IPS-11a (cell line): ENCODE measurements around the gene ANGPTL7.
"Not testable (repeated sequence)": the region's sequence is repeated elsewhere in the genome, so short reads cannot be mapped to it uniquely, and the experiment has no call there.

Experiments used
- H3K4me3 ChIP-seq: one replicate; pipeline ENCODE4 v1.5.1; 2013; ENCODE audit warnings: low read depth, low read length, control low read depth

Gene ANGPTL7, protein sequence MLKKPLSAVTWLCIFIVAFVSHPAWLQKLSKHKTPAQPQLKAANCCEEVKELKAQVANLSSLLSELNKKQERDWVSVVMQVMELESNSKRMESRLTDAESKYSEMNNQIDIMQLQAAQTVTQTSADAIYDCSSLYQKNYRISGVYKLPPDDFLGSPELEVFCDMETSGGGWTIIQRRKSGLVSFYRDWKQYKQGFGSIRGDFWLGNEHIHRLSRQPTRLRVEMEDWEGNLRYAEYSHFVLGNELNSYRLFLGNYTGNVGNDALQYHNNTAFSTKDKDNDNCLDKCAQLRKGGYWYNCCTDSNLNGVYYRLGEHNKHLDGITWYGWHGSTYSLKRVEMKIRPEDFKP

DNA sequence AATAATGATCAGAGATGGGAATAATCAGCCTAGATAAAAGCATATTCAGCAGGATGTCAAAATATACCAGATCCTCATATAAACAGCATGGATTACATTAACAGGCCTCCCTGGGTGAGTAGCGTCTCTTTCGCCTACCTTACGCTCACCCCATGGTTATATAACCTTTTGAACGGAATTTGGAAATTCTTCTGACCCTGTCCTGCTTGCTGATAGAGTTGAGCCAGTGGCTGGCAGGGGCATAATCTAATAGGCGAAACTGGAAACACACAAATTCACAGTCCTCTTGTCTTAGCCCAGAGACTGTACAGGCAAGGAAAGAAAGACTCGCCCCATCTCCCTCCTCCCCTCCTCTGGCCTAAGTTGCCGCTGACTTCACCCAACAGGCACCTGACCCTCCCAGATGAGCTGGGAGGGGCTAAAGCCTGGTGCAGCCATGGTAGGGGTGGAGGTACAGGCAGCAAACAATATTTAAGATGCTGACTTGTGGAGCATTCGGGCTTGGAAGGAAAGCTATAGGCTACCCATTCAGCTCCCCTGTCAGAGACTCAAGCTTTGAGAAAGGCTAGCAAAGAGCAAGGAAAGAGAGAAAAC is at the start of gene ANGPTL7:
Gene ANGPTL7 (plus strand): TSS at position 498 of the 594 bp plus-strand sequence. CDS start 225 bp downstream, outside the sequence.
- no peak within 1 kb of the TSS for H3K4me3 ChIP-seq

DNA sequence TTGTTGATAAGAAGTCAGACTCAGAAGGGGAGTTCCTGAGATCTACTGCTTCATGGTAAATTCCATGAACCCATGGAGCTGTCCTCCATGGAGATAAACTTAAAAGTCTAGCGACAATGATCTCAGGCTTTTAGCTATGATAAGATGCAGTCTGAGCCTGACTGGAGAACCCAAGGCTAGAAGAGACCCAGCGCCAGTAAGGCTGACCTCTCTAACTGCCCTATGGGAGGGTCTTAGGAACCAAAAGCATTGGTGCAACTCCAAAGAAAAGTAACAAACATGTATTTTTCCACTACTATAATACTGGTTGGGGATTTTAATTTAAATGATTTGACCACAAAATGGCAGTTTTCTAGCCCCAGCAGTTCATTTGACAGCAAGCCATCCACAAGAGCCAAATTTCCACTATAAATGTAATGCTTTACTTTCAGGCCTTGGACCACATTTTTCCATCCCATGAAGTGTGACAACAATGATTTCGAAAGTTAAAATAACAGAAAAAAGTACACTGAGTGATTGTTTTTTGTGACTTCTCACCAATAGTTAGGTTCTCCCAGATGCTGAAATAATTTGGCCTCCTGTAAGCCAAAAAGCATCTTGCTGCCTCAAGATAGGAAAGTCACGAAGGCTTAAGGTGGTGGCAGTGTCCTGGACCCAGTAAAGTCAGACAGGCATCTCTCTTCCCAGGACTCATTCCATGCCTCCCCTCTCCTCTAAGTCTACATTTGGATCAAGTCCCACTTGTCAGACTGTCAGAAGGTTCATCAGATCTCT is 46.4 kb upstream of the ANGPTL7 start:
- H3K4me3 ChIP-seq, result no peak overlapping the region

DNA sequence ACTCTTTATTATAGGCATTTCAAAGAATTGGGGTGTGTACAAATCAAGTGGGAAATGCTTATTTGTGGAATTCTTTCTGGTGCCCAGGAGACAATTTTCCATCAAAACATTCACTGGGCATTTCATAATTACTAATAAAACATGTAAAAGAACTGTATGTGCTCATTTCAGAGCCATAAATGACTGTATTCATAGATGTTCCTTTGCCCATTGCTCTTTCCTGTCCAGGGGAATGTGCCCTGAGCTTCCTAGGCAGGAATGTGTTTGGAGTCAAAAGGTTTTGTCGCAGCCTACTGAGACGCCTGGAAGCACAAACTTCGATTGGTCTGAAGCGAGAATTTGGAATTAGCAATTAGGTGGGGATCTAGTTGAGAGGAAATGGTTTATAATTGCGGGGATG is 45.8 kb upstream of the ANGPTL7 start:
- no peak overlapping the region for H3K4me3 ChIP-seq

DNA sequence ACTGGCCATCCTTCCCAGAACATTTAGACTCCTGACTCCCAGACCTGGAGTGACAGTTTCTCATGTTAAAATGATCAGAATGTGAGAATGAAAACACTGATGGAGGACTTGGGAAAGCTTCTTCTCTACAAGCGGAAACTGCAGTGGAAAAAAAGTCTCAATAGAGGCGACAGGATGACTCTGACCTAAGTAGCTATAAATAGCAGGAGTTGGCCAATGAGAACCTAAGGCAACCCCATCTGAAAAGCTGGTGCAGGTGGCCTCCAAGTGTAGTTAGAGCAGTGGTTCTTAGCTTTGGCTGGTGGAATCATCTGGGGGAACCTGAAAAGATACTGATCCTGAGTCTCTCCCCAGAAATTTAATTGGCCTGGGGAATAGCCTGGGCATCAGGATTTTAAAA is 45.2 kb upstream of the ANGPTL7 start:
- no peak overlapping the region for H3K4me3 ChIP-seq

DNA sequence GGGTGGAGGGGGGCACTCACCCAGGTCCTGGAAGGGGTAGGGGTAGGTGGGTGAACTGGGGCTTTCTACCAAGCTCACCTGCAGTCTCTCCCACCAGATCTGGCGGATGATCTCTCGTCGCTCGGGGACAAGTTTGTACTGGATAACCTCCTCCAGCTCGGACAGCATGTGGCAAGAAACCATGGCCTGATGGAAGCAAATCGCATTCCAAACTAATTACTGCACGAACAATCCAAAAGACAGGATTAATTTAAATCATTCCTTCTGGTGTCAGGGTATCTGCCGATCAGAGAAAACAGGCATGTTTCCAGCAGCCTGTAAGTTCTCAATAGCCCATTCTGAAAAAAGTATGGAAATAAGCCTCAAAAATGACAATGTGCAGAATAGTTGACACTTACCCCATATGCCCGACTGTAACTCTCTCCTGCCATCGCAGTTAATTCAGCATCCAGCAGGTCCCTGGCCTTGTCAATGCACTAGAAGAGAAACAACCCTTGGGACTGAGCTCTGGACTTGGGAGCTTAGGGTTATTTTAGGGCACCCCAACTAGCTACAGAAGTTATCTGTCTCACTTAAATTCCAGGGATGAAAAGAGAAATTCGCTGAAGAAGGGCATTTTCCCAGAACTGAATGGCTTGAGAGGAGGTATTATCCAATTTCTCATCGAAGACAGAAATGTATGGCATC is 44.4 kb upstream of the ANGPTL7 start:
- H3K4me3 ChIP-seq, result no peak overlapping the region

DNA sequence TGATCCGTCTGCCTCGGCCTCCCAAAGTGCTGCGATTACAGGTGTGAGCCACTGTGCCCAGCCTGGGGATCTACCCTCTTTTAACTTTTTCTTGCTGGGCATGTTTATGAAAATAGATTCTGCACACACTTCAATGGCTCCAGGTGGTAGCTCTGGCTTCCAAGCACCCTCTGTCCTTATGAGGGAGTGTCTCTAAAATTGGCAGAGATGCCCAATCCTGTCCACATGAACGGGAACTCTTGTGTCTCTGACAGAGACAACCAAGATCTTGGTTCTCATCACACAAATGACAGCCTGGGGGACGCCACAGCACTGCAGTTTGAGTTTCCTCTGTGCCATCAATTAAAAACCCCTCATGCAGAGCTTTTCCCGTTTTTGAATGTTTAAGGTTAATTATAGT is 43.4 kb upstream of the ANGPTL7 start:
- H3K4me3 ChIP-seq, result no peak overlapping the region

DNA sequence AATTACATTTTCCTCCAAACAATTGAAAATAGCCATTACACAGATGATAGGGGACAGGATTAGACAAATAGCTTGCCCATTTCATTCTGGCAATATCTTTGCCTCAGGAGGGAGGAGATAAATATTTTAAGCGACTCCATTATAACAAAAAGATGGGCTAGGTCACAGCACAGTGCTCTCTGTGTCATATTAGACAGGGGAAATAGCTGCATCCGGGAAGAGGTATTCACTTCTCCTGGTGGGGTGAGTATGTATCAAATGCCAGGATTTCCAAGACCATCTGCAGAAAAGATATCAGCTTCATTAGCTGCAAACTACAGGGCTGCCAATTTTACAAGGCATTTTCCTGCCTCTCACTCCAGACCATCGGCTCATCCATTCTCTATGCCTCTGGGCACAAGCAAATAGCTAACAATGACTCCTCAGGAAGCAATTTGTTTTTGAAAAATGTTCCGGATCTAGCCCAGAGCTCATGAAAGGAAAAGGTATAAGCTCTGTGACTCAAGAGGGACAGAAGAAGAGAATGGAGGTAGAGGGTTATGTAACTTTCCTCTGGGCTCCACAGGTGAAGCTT is 41.9 kb upstream of the ANGPTL7 start:
- H3K4me3 ChIP-seq, result no peak overlapping the region

DNA sequence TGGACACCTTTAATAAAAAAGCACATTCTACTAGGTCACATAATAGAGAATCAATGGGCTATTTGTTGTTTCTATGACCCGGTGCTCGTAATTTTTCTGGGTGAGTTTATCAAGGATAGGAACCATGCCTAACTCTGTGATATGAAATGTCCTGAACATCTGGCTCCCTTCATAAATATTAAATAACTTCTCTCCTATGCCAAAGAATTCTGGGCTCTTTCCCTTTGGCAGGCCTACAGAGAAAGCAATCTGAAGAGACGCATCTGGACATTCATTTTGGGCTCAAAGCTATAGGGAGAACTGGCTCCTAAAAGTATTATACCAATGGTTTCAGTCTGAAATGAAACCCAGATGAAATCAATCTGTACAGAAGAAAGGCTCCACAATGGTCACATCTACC is 38.8 kb upstream of the ANGPTL7 start:
- H3K4me3 ChIP-seq, result no peak overlapping the region

DNA sequence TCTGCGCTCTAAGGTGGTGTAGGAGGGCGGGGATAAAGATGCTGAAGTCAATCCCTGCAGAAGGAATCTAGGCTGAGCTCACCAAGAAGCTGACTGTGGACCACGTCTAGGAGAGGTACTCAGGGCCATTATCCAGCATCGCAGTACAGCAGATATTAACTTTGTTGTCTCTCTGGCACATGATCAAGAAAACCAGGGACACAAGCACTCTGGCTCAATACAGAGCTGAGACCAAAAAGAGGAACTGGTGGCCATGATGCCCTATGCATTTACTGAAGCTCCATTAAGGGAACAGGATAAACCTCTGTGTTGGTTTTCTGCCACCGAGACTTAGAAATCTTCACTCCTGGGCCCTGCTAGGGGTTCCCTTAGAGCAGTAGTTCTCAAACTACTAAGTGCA is 38.0 kb upstream of the ANGPTL7 start:
- H3K4me3 ChIP-seq, result no peak overlapping the region

DNA sequence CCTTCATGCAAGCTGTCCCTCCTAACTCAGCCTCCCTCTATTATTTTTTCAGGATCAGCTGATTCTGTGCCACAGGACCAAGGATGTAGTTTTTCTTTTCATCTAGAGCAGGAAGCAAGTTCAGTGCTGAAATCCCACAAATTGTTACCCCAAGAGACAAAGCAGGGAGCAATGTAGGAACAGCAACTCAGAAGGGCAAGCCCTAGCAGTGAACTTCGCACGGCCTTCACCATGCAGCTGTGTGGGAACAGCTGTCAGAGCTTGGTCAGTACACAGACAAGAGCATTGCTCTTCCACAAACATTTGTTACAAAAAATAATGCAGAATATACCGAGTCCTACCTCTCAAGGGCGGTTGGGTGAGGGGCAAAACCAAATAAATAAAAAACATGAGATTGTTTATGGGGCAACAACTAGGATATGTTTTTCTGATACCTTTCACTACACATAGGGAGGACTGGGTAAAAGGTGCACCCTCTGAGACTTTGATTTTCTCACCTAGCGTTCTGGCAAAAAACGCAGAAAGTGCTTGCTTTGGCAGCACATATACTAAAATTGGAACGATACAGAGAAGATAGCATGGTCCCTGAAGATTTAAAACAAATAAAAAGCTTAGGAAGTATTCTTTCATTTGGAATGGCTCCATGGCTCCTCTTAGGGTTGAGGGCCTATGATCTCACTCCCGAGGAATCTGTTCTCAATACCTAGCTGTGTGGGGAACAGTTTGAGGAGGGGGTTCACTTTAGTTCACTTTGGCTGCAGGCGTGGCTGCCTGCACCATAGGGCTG is 37.1 kb upstream of the ANGPTL7 start:
- no peak overlapping the region for H3K4me3 ChIP-seq

DNA sequence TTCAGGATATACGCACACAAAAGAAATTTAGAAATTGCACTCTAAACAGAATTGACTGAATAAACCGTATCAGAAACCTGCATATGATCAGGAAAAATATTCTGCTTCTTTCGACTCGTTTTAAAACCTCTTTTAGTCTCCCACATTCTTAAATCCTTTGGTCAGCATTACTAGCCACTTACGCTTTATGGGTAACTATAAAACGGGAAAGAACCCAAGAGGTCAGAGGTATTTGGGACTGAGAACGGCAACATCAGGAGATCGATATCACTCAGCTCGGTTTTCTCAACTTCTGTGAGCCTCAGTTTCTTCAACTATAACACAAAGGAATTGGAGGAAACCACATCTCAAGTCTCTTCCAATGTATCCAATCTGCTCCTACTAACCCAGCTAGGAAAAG is 36.4 kb upstream of the ANGPTL7 start:
- no peak overlapping the region for H3K4me3 ChIP-seq

DNA sequence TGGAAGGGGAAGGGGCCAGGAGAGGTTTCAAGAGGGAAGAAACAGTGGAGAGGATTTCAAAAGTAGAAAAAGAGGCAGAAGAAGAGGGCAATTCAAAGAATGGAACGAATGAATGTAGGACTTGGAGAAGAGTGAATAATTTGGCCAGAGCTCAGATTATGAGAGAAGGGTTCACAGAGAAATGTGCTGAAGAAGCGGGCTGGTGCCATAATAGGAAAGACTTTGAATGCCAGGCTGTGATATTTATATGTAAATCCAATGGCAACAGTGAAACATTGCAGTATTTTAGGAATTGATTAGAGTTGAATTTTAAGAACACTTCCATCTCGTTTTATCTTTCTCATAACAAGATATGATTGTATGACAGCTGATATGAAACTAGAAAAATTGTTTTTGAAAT is 36.0 kb upstream of the ANGPTL7 start:
- no peak overlapping the region for H3K4me3 ChIP-seq

DNA sequence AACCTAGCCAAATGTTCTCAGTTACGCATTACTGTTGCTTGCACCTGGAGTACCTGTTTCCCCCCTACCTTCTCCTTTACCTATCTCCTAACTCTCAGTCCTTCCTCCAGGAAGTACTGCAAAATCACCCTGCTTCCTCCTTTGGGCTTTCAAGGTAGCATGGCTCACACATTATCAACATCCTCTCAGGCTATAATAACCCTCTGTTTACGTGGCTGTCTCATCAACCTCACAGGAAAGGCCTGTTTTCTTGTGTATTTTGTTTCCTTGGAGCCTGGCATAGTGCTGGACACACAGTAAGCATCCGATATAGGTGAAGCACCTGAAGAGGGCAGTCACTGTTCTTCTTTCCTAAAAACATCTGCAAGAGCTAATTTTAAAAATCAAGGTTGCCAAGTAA is 32.7 kb upstream of the ANGPTL7 start:
- H3K4me3 ChIP-seq, result no peak overlapping the region

DNA sequence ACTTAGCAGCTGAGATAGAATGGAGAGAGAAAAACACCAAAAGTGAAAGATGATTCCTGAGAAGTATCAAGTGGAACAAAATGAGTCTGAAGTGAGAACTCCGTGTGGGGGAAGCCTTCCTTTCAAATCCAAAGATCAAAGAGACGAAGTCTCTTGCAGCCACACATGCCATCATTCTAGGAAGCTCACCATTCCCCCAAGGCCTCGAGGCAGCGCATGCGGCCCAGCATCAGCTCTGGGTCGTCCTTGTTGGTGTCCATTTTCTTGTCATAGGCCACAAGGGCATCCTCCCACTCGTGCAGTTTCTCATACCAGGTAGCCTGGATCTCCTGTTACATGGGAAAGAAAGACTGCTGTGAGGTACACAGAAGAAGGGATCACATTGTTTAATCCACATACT is 32.2 kb upstream of the ANGPTL7 start:
- H3K4me3 ChIP-seq, result no peak overlapping the region

DNA sequence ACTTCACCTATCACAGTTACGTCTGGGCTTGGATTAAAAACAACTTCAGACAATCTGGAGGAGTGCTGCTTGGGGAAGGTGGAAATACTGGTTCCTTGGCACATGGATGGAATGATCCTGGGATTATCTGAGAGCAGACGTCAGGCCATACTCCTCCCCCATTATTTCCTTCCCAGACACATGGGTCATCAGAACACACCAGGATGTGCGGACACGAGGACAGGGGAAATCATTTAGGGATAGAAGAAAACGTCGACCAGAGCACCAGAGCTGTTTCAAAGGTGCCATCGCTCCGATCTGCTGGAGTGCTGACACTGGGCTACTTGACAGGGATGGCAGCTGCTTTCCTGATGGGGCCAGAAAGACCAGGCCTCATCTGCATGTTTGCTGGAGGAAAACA is 31.8 kb upstream of the ANGPTL7 start:
- H3K4me3 ChIP-seq, result no peak overlapping the region

DNA sequence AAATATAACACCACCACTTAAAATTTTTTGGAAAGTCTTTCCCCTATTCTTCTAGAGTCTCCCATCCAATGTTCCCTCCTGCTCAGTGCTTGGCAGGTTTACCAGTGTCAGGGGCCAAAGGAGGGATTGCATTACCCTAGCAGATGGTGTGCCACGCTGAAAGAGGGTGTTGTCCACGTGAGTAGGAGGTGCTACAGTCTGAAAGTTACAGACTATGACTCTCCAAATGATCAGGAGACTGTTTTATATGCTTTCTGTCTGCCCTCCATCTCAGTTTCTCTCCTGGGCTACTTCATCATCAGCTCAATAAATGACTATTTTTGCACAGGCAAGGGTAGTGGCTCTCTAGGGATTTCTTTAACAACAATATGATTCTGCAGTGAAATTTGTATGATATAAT is 31.3 kb upstream of the ANGPTL7 start:
- no peak overlapping the region for H3K4me3 ChIP-seq

DNA sequence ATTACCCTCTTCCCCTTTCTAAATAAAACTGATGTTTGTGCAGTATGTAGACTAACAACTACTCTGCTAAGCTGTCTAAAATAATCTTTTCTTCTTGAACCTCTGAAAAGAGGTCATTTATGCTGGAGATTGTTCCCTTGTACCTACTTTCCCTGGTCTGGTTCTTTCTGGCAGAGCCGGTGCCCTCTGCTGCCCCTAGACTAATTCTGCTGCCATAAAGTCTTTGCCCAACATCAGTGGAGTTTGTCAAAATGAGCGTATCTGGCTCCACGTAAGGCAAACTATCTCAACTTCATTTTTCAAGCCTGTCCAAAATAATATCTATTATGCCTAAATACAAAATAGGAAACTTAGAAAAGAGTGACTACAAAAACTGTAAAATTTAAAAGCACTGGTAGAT is 30.9 kb upstream of the ANGPTL7 start:
- H3K4me3 ChIP-seq, result no peak overlapping the region

DNA sequence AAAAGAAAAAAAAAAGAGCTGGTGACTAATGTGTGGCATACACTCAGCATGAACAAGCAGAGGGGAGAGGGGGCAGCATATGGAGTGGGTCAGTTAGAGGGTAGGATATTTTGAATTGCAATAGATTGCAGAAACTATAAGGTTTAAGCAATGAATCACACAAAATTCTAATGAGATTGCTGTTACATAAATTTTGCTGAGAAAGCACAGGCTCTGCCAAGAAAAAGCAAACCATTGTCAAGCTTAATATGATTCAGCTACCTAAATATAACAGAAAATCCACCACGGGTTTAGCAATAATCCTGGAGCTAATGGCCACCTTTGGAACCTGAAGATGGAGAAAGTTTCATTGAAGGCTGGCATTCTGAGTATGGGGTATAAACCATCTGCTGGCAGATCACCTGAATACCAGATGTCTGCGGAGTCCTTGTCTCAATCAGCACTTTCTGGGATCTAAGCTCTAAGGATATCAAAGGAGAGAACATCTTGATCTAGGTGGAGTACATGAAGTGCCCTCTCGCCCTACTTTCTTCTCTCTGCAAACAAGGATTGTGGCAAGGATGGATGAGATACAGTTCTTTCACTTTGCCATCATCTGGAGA is 30.3 kb upstream of the ANGPTL7 start:
- no peak overlapping the region for H3K4me3 ChIP-seq

DNA sequence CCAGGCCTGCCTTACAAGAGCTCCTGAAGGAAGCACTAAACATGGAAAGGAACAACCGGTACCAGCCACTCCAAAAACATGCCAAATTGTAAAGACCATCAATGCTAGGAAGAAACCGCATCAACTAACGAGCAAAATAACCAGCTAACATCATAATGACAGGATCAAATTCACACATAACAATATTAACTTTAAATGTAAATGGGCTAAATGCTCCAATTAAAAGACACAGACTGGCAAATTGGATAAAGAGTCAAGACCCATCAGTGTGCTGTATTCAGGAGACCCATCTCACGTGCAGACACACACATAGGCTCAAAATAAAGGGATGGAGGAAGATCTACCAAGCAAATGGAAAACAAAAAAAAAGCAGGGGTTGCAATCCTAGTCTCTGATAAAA is 26.4 kb upstream of the ANGPTL7 start:
- not testable (repeated sequence) for H3K4me3 ChIP-seq

DNA sequence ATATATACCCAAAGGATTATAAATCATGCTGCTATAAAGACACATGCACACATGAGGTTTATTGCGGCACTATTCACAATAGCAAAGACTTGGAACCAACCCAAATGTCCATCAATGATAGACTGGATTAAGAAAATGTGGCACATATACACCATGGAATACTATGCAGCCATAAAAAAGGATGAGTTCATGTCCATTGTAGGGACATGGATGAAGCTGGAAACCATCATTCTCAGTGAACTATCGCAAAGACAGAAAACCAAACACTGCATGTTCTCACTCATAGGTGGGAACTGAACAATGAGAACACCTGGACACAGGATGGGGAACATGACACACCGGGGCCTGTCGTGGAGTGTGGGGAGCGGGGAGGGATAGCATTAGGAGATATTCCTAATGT is 22.4 kb upstream of the ANGPTL7 start:
- H3K4me3 ChIP-seq, result not testable (repeated sequence)
